HG03575 (cell line): Measurements from ENCODE around the gene RAP1B.

Experiments
- ATAC-seq: cut with Tn5 transposase; IDR thresholded peaks from one replicate; pipeline ENCODE4 v1.9.1; 2021; ENCODE audit not compliant: unreplicated experiment, insufficient number of reproducible peaks, low FRiP score; ENCODE audit errors: extremely low read depth

RAP1B gene

DNA sequence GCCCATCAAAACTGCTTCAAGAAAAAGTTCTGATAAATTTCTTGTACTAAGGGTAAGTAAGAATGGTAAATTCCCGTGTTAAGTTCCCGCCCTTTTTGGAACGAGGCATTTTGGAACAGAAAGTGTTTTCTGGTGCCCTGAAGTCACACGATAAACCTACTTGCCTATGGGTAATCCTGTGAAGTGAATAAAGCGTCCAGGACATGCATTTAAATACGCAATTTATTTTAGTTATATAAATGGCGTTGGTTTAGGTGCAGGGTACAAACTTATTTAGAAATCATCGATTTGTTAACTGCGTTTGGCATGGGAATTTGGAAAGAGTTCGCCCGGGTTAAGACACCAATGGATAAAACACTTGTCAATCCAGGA lies 715 bp upstream of the RAP1B start:
- ATAC-seq = no peak

DNA sequence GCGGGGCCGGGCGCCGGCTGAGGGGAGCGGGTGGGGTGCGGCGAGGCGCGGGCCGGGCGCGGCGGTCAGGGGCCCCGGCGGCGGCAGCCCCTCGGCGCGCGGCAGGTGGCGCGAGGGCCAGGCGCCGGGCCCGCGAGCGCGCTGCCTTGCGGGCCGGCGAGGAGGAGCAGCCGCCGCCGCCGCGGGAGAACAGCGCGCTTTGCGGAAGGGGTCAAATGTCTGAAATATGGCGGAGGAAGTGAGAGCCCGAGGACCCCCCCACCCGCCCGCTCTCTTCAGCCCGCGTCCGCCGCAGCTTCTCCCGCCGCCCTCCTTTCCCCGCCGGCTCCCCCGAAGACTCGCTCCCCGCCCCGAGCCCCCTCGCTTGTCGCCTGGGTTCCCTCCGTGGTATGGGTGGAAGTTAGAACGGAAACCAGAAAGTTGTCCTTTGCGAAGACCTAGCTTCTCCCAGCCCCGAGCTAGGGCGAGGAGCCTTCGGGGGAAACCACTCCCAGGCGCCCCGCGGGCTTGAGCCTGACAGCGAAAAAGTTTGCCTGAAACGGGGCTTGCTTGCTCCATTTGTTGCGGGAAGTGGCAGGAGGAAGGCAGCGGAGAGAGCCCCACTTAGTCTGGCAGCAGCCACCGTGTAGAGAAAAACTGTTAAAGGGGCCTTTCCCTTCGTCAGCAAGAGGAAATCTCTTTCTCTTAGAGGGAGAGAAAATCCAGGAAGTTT lies 551 bp downstream of the RAP1B start:
- ATAC-seq = no peak

DNA sequence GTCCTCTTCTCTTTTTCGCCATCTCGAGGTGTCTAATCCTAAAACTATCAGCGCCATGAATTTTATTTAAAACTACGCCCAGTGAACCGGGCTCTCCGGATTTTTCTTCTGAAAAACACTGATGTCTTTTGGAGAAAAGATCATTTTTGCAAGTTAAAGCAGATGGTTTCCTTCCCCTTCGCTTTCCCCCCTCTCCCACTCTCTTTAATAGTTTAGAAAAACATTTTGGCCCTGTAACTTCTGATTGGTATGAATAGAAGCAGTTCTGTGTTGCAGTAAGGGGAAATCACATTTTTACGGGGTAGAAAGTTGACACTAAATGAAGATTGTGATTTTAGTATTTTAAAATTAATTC lies 1.1 kb downstream of the RAP1B start:
- no peak for ATAC-seq

DNA sequence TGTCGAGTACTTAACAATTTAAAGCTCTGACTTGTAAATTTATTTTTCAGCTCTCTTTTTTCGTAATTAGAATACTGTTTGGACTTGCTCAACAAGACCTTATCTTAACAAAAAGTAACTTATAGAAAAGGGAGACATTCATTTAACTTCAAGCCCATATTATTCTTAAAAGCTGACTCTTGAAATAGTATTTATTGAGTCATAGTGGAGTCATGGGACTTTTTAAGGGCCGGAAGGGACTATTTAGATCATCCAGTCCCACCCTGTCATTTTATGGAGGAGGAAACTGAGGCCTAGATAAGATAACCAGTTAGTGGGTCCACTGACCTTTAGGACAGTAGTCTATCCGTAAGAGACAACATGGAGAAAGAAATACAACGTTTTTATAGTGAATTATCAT lies 1.5 kb downstream of the RAP1B start:
- no peak for ATAC-seq

DNA sequence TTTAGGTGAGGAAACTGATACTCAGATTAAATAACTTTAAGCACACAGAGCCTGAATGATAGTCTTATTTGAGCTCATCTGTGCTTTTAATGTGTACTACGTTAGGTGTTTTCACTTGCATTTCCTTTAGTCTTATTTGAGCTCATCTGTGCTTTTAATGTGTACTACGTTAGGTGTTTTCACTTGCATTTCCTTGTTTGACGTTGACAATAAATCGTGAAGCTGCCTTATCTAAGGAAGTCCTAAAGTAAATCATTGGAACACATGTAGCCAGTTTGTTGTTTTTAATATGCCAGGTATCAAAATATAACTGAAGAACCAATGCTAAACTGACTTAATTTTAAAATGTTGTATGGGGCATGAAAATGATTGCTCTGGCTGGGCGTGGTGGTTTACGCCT lies 2.0 kb downstream of the RAP1B start:
- no peak for ATAC-seq

DNA sequence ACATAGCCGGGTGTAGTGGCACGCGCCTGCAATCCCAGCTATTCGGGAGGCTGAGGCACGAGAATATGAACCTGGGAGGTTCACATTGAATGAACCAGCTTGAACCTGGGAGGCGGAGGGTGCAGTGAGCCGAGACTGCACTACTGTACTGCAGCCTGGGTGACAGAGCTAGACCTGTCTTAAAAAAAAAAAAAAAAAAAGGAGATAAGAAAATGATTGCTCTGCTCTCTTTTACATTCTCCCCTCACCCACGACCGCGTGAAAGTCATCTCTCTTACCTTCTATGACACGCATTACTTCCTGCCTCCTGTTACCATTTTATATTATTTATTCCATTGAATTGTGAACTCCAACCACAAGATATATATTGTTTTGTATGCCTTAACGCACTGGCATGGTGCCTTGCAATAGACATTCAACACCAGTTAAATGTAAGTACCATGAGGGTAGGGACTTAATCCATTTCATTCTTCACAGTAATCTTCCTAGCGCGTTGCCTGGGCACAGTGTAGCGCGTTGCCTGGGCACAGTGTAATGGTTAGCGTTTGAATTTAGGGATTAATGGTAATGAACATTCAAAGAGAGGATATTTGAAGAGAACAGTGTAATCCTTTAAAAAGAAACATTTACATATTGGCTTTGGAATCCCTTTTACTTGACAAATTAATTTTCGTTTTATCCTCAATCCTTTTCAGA lies 2.7 kb downstream of the RAP1B start:
- ATAC-seq = no peak

DNA sequence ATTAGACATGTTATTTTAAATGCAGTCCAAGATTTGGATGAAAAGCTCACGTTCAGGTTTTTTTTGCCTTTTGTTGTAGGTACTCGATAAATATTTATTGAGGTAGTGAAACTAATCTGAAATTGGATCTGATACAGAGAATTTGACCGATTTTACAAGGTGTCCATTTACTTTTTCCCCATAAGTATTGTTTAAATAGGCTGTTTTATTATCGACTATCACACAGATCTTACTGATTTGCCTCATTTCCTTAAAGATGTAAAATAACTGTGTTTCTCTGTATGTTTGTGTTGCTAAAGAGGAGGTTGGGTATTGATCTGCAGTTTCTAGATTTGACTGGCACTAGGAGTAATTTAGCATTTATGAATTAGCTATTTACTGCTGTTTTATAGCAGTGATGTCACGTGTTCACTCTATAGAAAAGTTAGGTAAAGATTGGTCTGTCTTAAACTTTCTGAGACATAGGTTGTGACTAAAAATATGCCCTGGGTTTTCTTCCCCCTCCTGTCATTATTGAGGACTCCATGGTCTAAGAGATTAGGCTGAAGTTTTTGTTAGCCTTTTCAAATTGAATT lies 3.5 kb downstream of the RAP1B start:
- no peak for ATAC-seq

DNA sequence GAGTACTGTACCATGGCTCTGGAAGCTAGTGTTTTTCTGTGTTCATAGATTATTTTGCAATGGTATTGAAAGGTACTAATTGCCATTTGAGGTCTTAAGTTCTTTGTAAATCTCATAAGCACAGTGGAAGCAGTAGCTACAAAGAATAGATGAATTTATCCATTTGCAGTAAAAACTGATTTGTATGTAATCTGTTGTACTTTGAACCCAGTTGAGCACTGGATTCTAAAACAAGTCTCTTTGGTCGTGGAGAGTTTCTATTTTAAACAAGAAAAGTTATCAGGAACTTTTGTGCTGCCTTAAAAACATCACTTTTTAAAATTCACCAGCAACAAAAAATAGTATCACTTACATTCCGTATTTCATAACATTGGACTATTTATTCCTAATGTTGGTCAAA lies 4.1 kb downstream of the RAP1B start:
- no peak for ATAC-seq

DNA sequence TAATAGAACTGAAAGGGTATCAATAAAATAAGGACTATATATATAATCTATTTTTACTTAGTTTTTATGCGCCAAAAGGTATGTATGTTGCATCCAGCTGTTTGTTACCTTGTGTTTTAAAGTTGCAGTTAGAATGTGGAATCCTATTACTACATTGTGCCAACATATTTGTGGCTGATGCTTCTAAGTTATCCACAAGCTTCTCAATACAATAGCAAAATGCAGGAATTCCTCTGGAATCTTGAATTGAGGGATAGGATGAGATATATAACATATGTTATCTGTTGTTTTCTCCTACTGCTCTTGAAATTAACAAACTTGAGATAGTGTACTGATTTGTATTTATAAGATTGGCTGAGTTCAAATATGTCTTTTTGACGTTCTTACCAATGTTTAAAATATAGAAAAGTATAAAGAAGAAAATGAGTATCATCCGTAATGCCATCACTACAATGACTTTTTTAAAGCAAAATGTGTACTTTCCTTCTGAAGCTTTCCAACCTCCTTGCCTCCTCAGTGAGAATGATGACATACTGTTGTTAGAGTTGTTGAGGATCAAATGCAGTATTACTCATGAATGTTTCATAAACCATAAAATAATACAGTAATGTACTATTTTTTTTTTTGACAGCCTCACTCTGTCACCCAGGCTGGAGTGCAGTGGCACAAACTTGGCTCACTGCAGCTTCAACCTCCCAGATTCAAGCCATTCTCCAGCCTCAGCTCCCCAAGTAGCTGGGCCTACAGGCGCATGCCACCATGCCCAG lies 6.6 kb downstream of the RAP1B start:
- ATAC-seq = no peak

DNA sequence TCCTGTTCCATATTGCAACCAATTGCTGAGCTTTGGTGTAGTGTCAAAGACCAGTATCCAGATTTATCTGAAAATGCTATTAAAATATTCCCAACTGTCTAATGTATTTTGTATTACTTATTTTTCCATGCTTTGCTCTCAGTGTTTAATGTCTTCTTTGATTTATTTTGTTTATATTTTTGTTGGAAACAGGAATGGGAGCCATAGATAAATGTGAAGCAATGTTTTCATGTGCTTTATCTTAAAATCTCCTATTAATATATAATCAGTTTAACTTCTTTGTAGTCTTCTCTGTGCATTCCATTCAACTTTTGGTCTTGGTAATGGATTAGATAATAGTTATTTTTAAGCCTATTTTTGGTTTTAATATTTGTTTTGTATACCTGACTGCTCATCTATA lies 8.8 kb downstream of the RAP1B start:
- ATAC-seq = no peak

DNA sequence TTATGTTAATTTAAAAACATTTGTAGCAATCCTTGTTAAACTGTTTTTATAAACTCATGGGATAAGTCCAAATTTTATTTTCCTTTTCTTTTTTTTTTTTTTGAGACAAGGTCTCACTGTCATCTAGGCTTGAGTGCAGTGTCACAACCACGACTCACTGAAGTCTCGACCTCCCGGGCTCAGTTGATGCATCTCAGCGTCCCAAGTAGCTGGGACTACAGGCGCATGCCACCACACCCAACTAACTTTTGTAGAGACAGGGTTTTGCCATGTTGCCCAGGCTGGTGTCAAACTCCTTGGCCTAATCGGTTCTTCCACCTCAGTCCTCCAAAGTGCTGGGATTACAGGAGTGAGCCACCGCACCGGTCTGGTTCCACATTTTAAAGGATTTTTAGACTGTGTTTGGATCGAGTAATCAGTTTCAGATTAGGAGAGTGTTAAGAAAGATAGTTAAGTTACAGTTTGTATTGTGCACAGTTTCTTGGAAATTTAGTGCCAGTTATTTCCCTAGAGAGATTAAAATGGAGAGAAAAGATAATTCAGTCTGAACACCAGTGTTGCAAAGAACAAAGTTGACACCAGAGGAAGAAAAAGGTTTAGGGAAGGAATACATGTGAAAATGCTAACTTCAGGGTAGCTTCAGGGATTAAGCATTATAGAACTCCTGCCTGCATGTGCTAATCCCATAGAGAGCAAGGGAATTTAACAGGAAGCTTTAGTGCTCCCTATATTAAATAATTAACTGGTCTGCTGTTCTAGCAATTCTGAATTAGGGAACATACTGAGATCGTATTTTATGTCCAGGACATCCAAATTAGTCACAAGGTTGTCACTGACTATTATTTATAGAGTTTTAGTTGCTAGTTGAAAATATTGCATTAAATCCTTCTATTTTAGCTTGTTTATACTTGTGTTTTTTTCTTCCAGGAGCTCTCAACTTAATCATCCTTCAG lies 10.1 kb downstream of the RAP1B start:
- ATAC-seq = no peak

DNA sequence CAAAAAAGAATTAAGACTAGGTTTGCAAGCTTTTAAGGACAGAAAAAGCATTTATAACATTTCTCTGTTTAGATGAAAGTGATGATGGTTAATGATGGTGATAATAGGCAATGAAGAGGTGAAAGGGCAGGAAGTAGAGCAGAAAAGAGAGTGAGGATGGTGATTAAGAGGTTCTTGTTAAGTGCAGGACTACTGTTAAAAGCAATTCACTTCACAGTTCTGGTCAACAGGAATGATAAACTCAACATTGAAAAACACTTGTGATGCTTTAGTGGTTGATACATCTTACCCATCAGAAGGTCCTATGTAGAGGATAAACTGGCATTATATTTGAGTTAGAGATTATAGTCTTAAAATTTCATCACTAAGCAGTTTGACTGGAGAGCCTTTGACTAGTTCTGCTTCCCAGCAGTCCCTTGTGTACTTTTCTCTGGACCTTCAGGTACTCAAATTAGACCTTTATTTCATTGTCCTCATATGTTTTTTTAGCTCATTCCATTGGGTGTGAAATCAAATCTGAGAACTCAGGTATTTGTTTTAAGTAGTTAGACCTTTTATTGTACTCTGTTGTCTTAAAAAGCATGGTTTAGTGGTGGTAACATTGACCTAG lies 10.9 kb downstream of the RAP1B start:
- no peak for ATAC-seq

DNA sequence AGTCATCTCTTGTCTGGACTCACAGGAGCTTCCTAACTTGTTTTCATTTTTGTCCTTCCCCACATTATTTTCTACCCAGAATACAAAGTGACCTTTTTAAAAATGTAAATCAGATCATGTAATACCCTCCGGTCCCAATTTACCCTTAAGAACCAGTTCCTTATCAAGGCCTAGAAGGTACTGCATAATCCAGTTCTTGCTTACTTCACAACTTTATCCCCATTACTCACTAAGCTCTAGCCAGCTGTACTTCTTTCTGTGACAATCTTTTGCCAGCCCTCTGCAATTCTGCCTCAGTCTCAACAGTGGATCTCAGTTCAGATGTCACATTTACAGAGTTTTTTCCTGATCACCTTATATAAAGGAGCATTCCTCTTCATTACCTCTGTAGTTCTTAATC lies 11.6 kb downstream of the RAP1B start:
- no peak for ATAC-seq

DNA sequence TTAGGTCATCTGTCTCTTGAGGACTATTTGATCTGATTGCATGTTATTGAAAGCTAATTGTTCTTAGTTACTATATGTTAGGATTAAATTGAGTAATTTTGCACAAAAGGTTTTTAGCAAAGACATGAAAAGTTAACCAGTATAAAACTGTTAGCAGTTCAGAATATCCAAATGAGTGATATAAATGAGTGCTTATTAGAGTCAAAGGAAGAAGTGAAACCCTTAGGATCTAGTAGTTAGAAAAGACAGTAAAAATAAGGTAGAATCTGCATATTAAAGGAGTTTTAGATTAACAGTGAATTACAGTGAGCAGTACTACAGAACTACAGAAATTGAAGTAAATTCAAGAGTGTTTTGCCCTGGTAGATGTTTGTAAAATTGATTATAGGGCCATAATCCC lies 12.4 kb downstream of the RAP1B start:
- ATAC-seq = no peak

DNA sequence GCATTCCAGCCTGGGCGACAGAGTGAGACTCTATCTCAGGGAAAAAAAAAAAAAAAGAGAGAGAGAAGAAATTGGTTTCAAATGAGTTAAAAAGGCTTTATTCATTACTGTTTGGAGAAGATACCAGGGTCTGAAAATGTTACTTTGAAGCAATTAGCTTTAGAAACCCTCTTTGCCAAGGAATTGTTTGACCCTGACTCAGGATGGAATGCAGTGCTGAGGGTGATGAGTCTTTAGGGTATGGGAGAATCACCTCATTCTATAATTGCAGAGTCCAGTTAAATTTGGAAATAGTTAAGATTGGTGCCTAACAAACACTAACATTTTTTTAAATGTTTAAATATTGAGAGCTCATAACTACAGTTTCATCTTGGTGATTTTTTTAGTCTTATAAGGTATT lies 13.3 kb downstream of the RAP1B start:
- ATAC-seq = no peak

DNA sequence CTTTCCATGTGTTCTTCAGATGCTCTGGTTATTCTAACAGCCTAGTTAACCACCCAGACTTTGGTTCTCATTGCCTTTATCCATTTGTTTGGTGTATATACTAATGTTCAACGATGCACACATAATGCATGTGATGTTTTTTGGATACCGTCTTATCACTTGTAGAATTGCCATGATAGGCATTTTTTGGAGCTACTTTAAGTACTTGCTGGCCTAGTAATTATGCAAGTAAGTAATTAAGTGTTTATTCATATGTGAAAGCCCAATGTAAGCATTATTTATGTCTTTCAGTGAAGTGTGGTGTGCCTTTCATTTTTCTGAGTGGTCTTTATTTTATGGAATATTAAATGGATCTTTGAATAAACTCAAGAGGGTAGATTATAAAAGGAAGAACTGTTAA lies 14.2 kb downstream of the RAP1B start:
- ATAC-seq = no peak

DNA sequence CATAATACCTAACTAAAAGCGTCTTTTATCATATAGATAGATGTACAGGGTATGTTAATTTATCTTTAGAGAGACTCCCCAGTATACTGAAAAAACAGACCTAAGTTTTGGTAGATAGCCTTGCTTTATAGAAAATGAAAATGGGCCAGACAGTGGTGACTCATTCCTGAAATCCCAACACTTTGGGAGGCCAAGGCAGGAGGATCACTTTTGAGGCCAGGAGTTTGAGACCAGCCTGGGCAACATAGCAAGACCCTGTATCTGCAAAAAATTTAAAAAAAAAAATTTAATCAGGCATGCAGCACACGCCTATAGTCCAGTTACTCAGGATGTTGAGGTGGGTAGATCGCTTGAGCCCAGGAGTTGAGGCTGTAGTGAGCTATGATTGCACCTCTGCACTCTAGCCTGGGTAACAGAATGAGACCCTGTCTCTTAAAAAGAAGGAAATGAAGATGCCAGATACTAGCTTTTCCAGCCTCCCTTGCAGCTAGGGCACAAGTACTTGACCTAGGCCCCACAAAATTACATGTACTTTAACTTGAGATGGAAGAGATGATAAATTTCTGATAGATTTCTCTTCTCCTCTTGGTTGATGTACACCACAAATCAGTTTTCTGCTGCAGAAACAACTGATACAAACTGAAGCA lies 17.1 kb downstream of the RAP1B start:
- ATAC-seq = no peak

DNA sequence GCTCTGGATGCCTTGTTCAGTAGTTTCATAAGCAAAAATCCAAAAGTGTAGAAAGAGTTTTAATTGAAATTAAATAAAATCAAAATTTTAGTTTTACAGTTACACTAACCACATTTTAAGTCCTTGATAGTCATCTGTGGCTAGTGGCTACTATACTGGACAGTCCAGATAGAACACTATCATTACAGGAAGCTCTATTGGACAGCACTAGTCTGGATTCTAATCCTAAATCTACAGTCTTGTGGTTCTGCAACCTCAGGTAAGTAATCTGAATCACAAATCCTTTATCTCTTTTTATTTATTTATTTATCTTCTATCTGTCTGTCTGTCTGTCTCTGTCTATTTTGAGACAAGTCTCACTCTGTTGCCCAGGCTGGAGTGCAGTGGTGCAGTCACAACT lies 18.0 kb downstream of the RAP1B start:
- ATAC-seq = no peak
